LNCaP clone FGC (cell line): Measurements from ENCODE around the gene AHCYL1.

Experiments used
- DNase-seq: peaks from one replicate; pipeline ENCODE4 v3.0.0-alpha.2; 2011; ENCODE audit warnings: low read depth
- H3K4me3 ChIP-seq: 2 replicates; pipeline ENCODE4 v1.5.1; 2011; ENCODE audit warnings: mild to moderate bottlenecking, low read depth, low read length, control low read depth
- CTCF ChIP-seq: IDR thresholded peaks from 2 replicates; pipeline ENCODE4 v1.5.1; 2012; ENCODE audit warnings: mild to moderate bottlenecking; ENCODE audit not compliant: control insufficient read depth, insufficient read depth; ENCODE audit errors: extremely low read depth

Gene AHCYL1

GRCh38 chr1:109959974-109960744 is 24.4 kb upstream of the AHCYL1 start:
- peak; percentile 82 for DNase-seq
- TF ChIP-seq CTCF: peak; percentile 30
- no peak overlapping the region for H3K4me3 ChIP-seq

DNA sequence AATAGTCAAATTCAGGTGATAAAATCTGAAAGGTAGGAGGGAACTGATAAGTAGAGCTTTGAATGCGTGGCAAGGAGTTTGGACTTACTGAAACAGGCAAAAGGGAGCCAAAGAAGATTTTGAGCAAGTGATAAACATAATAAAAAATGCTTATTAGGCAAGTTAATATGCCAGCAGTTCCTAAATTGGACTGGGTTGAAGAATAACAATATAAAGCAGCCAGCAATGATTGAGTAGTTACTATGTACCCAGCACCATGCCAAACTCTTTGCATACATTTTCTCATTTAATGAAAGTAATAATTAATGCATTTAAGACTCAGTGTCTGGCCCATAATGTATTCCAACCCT is 23.8 kb upstream of the AHCYL1 start:
- no peak for DNase-seq
- H3K4me3 ChIP-seq: no peak overlapping the region
- no peak for TF ChIP-seq CTCF

DNA sequence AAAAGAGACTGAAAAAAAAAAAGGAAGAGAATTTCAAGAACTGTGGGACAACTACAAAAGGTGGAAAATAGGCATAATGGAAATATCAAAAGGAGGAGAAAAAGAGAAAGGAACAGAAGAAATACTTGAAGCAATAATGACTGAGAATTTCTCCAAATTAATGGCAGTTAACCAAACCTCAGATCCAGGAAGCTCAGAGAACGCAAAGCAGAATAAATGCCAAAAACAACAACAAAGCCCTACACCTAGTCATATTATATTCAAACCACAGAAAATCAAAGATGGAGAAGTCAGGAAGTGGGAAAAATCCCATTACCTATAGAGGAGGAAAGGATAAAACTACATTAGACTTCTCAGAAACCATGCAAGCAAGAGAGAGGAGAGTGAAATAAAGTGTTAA is 20.7 kb upstream of the AHCYL1 start:
- no peak for DNase-seq
- no peak overlapping the region for H3K4me3 ChIP-seq
- no peak for TF ChIP-seq CTCF

DNA sequence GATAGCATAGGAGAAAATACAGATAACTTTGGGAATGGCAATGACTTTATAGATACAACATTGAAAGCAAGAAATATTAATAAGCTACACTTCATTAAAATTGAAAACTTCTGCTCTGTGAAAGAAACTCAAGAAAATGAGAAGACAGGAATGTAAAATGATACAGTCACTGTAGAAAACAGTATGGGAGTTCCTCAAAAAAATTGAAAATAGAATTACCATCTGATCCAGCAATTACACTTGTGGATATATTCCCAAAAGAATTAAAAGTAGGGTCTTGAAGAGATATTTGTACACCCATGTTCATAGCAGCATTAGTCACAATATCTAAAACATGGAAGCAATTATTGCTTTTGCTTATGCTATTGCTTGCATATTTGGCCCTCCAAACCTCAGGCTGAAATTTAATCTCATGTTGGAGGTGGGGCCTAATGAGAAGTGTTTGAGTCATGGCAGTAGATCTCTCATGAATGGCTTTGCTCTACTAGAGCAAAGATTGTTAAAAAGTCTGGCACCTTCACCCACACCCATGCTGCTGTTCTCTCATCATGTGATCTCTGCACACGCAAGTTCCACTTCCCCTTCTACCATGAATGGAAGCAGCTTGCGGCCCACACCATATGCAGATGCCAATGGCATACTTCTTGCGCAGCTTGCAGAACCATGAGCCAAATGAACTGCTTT is 15.3 kb upstream of the AHCYL1 start:
- DNase-seq: no peak
- TF ChIP-seq CTCF: no peak
- H3K4me3 ChIP-seq: no peak overlapping the region

GRCh38 chr1:109969907-109970306 is 14.7 kb upstream of the AHCYL1 start:
- no peak for TF ChIP-seq CTCF
- DNase-seq: no peak
- H3K4me3 ChIP-seq: no peak overlapping the region

DNA sequence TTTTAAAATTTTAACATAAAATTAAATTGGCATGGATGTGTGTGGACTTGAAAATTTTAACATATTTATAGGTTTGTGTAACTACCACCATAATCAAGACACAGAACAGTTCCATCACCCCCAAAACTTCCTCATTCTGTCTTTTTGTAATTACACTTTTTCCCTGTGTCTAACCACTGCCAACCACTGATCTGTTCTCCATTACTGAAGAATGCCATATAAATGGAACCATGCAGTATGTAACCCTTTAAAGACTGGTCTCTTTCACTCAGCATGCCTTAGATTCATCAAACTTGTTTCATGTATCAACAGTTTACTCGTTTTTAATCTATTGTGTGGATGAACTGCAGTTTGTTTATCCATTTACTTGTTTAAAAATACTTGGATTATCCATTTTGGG is 13.0 kb upstream of the AHCYL1 start:
- TF ChIP-seq CTCF: no peak
- no peak for DNase-seq

More for the DNA sequence above, 13.0 kb upstream of the AHCYL1 start:
- no peak overlapping the region for H3K4me3 ChIP-seq
